HG03558 (cell line): ENCODE results near the gene FGF12.

Experiments used
- ATAC-seq: cut with Tn5 transposase; IDR thresholded peaks from one replicate; pipeline ENCODE4 v1.9.1; 2021; ENCODE audit warnings: moderate number of reproducible peaks; ENCODE audit not compliant: unreplicated experiment; ENCODE audit errors: extremely low read depth

FGF12 gene

GRCh38 chr3:192169332-192169915 is 557.9 kb downstream of the FGF12 start:
- no peak for ATAC-seq

GRCh38 chr3:192168202-192168601 is 559.1 kb downstream of the FGF12 start:
- ATAC-seq, result no peak

GRCh38 chr3:192165552-192165951 is 561.8 kb downstream of the FGF12 start:
- no peak for ATAC-seq

GRCh38 chr3:192161661-192162060 is 565.7 kb downstream of the FGF12 start:
- ATAC-seq, result no peak

- ATAC-seq, result no peak
These were observed 571.0 kb downstream of the FGF12 start for GRCh38 chr3:192156382-192156781.

GRCh38 chr3:192155194-192155593 is 572.1 kb downstream of the FGF12 start:
- ATAC-seq, result no peak

GRCh38 chr3:192133271-192133670 is 594.1 kb downstream of the FGF12 start:
- ATAC-seq, result no peak

GRCh38 chr3:192130534-192131132 is 596.7 kb downstream of the FGF12 start:
- peak; percentile 72 for ATAC-seq

- ATAC-seq, result no peak
These were observed 597.8 kb downstream of the FGF12 start for GRCh38 chr3:192129586-192129985.

GRCh38 chr3:192128922-192129321 is 598.4 kb downstream of the FGF12 start:
- ATAC-seq, result peak; percentile 47

GRCh38 chr3:192128060-192128459 is 599.3 kb downstream of the FGF12 start:
- no peak for ATAC-seq

GRCh38 chr3:192122832-192123594 is 604.3 kb downstream of the FGF12 start:
- peak; percentile 87 for ATAC-seq

GRCh38 chr3:192121923-192122322 is 605.4 kb downstream of the FGF12 start:
- ATAC-seq, result no peak

GRCh38 chr3:192108820-192109219 is 618.5 kb downstream of the FGF12 start:
- ATAC-seq, result no peak

GRCh38 chr3:192106543-192106942 is 620.8 kb downstream of the FGF12 start:
- ATAC-seq, result no peak

GRCh38 chr3:192092388-192093005 is 634.8 kb downstream of the FGF12 start:
- no peak for ATAC-seq

GRCh38 chr3:192091831-192092230 is 635.5 kb downstream of the FGF12 start:
- ATAC-seq, result no peak

GRCh38 chr3:192090586-192090985 is 636.8 kb downstream of the FGF12 start:
- peak; percentile 57 for ATAC-seq
